ENCODE results near the gene TSC22D3.
"Not testable (repeated sequence)": the region's sequence is repeated elsewhere in the genome, so short reads cannot be mapped to it uniquely, and the experiment has no call there.

The TSC22D3 gene

DNA sequence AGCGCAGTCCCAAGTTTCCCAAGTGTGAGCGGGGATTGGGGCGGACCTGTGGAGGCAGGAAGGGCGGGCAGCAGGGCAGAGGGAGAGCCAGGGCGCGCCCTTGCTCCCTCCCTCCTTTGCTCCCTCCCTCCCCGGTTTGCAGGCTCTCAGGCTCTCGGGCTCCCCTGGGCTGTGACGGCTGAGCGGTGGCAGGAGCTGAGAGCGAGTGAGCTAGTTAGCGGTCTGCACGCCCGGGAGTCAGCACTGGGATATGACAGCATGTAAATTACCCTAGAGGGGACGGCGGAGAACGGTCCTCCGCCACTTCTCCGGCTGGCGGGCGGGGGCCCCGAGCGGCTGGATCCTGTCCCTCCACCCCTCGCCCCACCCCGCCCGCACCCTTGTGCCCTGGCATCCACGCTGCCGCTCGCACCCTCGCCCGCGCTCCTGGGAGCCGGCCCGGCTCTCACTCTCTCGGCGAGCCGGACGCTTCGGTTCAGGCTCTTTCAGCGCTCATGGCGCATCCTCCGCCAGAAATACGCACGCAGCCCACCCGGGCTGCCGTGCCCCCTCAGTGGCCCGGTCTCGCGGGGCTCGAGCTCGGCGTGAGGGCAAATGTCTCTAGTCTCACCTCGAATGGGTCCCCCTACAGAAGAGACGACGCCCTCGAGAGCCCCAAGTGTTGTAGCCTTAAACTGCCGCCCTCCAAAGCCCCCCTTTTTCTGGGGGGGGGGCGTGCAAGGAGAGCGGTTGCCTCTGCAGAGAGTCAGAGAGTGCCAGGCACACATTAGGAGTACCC, at the start of gene TSC22D3:
TSS of gene TSC22D3 (minus strand) at position 54 of the 778 bp plus-strand sequence. CDS start 368 bp downstream, outside the sequence.
- peak; percentile 50 for DNase-seq

DNA sequence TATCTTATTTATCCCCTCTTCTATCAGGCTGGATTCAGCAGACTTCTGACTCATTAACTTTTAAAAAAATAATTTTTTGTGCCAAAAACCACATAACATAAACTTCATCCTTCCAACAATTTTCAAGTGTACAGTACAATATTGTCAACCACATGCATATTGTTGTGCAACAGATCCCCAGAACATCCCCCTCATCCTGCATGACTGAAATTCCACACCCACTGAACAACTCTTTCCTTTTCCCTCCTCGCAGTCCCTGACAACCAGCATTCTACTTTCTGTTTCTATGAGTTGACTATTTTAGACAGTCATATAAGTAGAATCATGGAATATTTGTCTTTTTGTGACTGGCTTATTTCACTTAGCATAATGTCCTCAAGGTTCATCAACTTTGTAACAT, 47.9 kb upstream of the TSC22D3 start:
- DNase-seq, result no peak

GRCh38 chrX:107823042-107823441, 47.5 kb upstream of the TSC22D3 start:
- DNase-seq, result no peak

DNA sequence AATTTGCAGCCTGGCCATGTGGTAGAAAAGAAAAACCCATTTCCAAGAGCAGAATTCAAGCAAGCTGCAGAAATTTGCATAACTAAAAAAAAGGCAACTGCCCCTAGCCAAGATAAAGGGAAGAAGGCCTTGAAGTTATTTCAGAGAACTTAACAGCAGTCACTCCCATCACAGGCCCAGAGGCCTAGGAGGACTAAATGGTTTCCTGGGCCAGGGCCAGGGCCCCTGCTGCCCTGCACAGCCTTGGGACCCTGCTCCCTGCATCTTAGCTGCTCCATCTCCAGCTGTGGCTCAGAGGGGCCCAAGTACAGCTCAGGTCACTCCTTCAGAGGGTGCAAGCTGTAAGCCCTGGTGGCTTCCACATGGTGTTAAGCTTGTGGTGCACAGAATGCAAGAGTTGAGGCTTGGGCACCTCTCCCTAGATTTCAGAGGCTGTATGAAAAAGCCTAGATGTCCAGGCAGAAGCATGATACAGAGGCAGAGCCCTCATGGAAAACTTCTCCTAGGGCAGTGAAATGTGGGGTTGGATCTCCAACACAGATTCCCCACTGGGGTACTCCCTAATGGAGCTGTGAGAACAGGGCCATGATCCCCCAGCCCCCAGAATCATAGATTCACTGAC, 43.4 kb upstream of the TSC22D3 start:
- no peak for DNase-seq

GRCh38 chrX:107810053-107810452, 34.5 kb upstream of the TSC22D3 start:
- not testable (repeated sequence) for DNase-seq

GRCh38 chrX:107805179-107805578, 29.6 kb upstream of the TSC22D3 start:
- no peak for DNase-seq

DNA sequence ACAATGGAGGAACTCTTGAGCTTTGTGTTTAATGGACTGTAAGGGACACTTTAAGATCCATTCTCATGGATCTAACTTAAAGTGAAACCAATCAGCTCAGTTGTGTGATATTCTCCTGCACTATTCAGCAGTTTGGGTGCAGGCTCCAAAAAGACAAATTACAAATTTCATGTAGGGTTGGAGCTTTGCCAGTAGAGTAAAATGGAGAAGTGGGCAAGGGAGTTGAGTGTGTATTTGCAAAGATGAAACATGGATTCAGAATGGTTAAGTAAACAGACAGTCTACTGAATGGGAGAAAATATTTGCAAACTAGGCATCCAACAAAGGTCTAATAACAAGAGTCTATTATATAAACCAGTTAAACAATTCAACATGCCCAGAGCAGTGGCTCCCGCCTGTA, 28.8 kb upstream of the TSC22D3 start:
- DNase-seq, result no peak

- DNase-seq, result no peak
Observed at GRCh38 chrX:107787827-107788226, 12.2 kb upstream of the TSC22D3 start.

DNA sequence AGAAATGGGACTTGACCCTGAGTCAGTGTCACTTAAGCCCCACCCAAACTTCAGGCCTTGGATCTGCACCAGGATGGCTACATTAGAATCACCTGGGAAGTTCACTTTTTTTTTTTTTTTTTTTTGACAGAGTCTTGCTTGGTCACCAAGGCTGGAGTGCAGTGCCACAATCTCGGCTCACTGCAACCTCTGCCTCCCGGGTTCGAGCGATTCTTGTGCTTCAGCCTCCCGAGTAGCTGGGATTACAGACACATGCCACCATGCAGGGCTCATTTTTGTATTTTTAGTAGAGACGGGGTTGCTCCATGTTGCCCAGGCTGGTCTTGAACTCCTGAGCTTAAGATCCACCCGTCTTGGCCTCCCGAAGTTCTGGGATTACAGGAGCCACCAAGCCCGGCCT, 4.9 kb upstream of the TSC22D3 start:
- DNase-seq, result no peak

DNA sequence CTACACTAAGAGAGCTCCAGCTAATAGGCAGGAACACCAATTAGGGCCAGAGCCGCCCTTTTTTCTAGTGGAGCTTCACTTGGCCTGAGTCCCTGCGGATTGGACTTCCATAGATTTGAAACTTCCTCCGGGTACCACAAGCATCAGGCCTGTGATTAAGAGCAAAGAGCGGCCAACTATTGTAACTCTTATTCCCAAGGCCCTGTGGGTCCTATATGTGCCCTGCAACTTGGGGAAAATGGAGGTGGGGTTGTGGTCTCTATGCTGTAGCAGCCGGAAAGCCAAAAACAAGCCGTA, 1.9 kb upstream of the TSC22D3 start, which contains the start of gene NCBP2L:
TSS of gene NCBP2L (plus strand) at position 198 of the 297 bp plus-strand sequence. CDS start 16,488 bp downstream, outside the sequence.
- DNase-seq, result no peak

GRCh38 chrX:107776649-107777535, 1.3 kb upstream of the TSC22D3 start:
- peak; percentile 76 for DNase-seq

DNA sequence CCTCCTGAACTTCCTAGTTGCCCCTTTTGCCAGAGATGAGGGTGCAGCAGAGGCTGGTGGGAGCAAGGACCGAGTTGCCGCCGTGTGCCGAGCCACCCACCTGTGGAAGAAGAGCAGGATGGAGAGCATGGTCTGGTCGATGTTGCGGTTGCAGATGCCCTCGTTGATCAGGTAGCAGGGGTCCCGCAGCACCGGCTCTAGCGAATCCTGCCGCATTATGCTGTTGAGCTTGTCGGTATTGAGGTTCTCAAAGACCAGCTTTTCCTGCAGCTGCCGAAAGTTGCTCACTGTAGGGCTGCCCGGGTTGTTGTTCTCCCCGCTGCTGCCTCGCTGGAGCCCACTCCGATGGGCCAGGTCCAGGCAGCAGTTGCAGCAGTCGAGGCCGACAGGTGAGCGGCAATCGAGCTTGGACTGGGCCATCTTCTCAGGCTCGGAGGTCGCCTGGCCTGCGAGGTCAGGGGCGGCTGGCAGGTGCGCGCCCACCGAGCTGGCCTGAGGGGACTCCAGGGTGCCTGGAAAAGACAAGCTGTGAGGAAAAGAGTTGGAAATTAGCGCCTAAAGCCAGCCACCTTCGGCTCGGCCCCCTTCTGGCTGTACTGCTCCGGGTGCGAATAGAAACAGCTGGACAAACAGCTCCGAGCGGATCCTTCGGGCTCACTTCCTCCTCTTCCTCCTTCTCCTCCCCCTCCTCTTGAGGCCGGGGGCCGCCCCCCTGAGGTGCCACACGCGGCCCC, 420 bp downstream of the TSC22D3 start:
- DNase-seq, result no peak

DNA sequence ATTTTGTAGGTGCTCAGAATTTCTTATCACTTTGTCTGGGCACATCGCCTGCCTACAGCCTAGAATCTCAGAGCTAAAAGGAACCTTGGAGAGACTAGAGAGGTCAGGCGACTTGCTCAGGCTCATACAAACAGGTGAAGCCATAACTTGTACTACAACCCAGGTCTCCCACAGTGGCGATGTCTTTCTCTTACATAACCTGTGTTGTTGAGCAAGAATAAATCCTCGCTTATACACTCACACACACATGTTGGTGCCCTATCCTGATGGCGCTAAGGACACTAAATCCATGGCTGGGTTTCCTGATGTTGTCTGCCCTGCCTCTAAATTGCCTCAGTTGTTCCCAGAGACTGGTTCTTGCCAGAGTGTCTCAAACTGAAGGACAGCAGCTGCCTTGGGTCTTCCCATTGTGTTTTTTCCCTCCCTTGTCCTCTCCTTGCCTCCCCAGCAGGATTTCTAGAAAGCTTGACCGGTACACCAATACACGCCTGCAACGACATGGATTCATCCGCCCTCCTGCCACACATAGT, 1.6 kb downstream of the TSC22D3 start:
- no peak for DNase-seq

GRCh38 chrX:107773206-107773605, 2.4 kb downstream of the TSC22D3 start:
- no peak for DNase-seq

DNA sequence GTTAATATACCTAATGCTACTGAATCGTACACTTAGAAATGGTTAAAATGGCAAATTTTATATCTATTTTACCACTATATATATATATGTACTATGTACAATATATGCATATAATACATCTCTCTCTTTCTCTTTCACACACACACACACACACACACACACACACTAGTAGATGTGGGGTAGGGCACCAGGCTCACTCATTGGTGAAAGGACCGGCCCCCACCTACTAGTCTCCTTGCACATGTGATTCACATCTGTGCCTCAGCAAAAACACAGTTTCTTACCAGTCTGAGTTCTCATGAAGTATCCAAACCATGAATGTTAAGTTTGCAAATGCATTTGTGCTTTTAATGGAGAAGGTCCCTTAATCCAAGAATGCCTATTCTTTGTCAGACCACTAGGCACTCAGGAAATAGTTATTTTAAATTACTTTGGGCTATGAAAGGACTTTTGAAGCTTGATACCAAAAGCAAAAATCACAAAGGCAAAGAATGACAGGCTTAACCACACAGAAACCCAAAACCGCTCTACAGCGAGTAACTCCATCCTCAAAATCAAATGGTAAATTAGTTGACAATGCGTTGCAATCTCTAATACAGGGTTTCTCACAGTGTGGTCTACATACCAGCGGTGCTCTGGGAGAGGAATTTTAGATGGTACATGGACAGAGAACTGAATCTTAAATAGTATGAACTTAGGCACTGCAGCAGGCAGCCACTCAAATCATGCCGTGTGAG, 5.8 kb downstream of the TSC22D3 start:
- DNase-seq, result no peak

GRCh38 chrX:107768051-107768450, 7.5 kb downstream of the TSC22D3 start:
- DNase-seq, result no peak

DNA sequence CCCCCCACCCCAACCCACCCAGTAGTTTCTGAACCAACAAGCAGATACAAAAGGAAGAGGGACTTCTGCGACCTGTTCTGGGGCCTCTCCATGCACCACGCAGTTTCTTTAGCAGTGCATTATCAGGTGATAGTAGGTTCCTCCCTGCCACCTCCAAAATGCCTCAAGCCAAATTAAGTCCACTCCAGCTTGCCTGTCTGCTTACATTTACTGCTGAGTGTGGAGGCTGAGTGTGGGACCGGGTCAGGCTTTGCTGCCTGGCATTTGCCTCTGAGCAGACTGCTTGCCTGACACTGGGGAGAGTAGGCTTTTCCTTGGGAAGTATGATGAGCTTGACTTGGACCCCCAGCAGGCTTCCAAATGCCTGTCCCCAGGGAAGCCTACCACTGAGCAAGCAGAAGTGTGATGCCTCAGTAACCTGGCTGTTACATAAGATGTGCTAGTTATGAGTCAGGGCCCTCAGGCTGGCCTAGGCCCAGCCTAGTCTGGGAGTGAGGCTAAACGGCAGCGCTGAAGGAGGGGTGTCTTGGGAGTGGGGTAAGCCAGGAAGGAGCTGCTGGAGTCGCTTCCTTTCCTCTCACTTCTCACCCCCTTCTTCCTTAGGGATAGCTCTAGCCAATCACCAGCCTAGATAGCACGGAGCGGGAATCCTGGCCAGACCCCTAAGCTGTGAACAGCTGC, 9.0 kb downstream of the TSC22D3 start:
- DNase-seq, result no peak

DNA sequence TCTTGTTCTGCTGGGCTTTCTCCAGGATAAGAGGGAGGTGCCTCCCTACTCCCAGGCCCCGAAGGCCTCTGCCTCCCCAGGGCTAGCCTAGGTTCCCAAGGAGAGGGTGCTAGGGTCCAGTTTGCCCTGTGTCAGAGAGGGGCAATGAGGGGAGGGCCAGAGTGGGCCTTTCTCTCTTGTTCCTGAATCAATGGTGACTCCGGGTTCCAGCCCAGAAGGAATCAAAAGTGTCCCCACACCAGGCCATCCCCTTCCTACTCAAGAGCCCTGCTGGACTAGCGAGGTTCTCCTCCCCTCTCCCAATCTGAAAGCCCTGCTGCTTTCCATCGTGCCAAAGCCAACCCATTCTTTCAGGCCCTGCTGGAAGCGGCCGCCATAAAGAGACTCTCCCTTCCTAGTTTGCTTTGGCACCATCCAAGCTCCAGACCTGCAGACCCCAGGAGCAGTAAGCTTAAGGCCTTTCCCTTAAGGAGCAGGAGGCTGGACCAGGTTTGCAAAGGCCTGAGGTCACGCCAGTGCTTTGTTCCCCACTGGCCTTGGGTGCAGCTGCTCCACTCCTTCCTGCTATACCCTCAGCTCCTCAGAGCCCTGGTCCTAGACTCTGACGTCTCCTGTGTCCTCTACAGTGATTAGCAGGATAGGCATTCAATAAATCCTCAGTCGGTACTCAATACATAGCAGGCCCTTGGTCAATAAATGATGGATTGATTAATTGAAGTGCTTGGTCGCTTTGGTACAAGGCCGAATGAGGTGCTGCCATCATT, 10.6 kb downstream of the TSC22D3 start:
- DNase-seq, result no peak

GRCh38 chrX:107763647-107764046, 11.9 kb downstream of the TSC22D3 start:
- DNase-seq, result no peak

GRCh38 chrX:107760304-107761077, 15.1 kb downstream of the TSC22D3 start:
- no peak for DNase-seq
